Lower leg skin (tissue), 3 donors: ENCODE measurements around the gene FAM110A.

Experiments
- CTCF ChIP-seq, 3 donors: fragments of 450-650 bp; IDR thresholded peaks; one replicate each; pipeline ENCODE4 v1.5.1; 2016; ENCODE audit warnings: antibody characterized with exemption in 3 of 3, mild to moderate bottlenecking in 3 of 3, moderate library complexity in 2 of 3
- POLR2A ChIP-seq, 2 donors: fragments of 450-650 bp; IDR thresholded peaks; one replicate each; pipeline ENCODE4 v1.6.1; 2016 to 2017; ENCODE audit warnings: antibody characterized with exemption in 2 of 2, mild to moderate bottlenecking in 1 of 2, moderate library complexity in 1 of 2

GRCh38 chr20:871948-872347 lies 38.4 kb downstream of the FAM110A start:
- TF ChIP-seq CTCF (IDR thresholded peaks at IDR 0.05) (no peak), POLR2A (IDR thresholded peaks at IDR 0.05) (no peak)
